HT1080 (cell line): Measurements from ENCODE around the gene SSNA1. TPM values are rescaled to one million over a fixed set of nuclear protein-coding genes. Genes with fewer than 3 reads are reported as not detected.
A peak's percentile ranks its signal among the peaks of the same experiment; 100 is the strongest.

Experiments
- DNase-seq: peaks from one replicate; pipeline ENCODE4 v3.0.0-alpha.2; 2015; ENCODE audit warnings: low read depth
- total RNA-seq: library from RNA; depleted of rRNA; stranded (reverse); fragments of >200 nt; shearing (Covaris generic); gene quantifications from 2 replicates; pipeline ENCODE4 v1.2.3, GENCODE V29; 2014

Gene SSNA1
- total RNA-seq, 1 experiment from 2014 or later: 101 TPM

GRCh38 chr9:137167747-137168572 lies 20.5 kb upstream of the SSNA1 start:
- DNase-seq: no peak

- no peak for DNase-seq
These were observed 19.9 kb upstream of the SSNA1 start for GRCh38 chr9:137168573-137168903.

- peak; percentile 56 for DNase-seq
These were observed 19.3 kb upstream of the SSNA1 start for GRCh38 chr9:137168904-137169856.

GRCh38 chr9:137169896-137170358 lies 18.5 kb upstream of the SSNA1 start, which contains the start of gene LRRC26:
Gene LRRC26 (minus strand): TSS chr9:137170051. CDS start chr9:137169943, 108 bp downstream.
- no peak for DNase-seq

GRCh38 chr9:137170486-137171148 lies 17.9 kb upstream of the SSNA1 start:
- DNase-seq: no peak

GRCh38 chr9:137171149-137171900 lies 17.2 kb upstream of the SSNA1 start:
- no peak for DNase-seq

- DNase-seq: no peak
These were observed 15.3 kb upstream of the SSNA1 start for GRCh38 chr9:137172901-137173795.

- DNase-seq: no peak
These were observed 14.4 kb upstream of the SSNA1 start for GRCh38 chr9:137173796-137174664.

- no peak for DNase-seq
These were observed 13.7 kb upstream of the SSNA1 start for GRCh38 chr9:137174722-137175293.

- DNase-seq: no peak
These were observed 13.0 kb upstream of the SSNA1 start for GRCh38 chr9:137175345-137175961.

GRCh38 chr9:137176302-137177182 lies 11.9 kb upstream of the SSNA1 start:
- DNase-seq: peak; percentile 49

- DNase-seq: peak; percentile 33
These were observed 10.1 kb upstream of the SSNA1 start for GRCh38 chr9:137178201-137178938.

GRCh38 chr9:137178939-137179630 lies 9.4 kb upstream of the SSNA1 start:
- DNase-seq: no peak

GRCh38 chr9:137179761-137180160 lies 8.7 kb upstream of the SSNA1 start:
- DNase-seq: no peak

- DNase-seq: no peak
These were observed 8.0 kb upstream of the SSNA1 start for GRCh38 chr9:137180491-137180890.

- DNase-seq: no peak
These were observed 6.8 kb upstream of the SSNA1 start for GRCh38 chr9:137181680-137182079.
